ENCODE data around the gene PDE11A. TPM values are rescaled to one million over a fixed set of nuclear protein-coding genes. Genes with fewer than 3 reads are reported as not detected.

The PDE11A gene
- total and polyA plus RNA-seq, 12 donors, result 0.26 to 2.9 (median 0.58) TPM

DNA sequence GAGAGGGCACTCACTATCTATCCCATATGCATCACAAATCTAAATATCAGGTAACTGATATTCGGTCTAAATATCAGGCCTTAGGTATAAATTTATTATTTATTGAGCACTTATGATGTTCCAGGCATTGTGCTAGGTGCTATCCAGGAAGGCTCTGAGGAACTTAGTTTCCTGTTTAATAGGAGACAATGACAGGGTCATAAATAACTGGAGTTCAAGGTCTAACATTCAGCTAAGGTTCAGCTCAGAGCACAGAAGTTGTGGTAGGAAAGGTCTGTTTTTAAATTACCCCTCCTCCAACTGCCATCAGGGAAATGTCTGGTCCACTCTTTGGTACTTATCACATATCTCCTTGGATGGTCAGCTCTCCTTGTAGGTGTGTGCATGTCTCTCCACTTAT is 486.4 kb downstream of the PDE11A start:
- H3K9me3 ChIP-seq (replicated peaks in 1 of 3), result no peaks in the 10 kb centered on the region
- no peak for DNase-seq
- H3K4me3 ChIP-seq, result no peak overlapping the region
- no peak overlapping the region for H3K27ac ChIP-seq
- intact Hi-C loops (cut with DNase I), result no loop called here
- H3K4me1 ChIP-seq (replicated peaks in 1 of 2), result no peaks in the 10 kb centered on the region
- 63 to 100% (median 77%) methylated on average over 1 of the region's 1 CpG for WGBS, 4 donors
- no peaks in the 10 kb centered on the region for H3K36me3 ChIP-seq (replicated peaks in 1 of 2)
- H3K27me3 ChIP-seq, result no peaks in the 10 kb centered on the region
- TF ChIP-seq, protein P1, sequence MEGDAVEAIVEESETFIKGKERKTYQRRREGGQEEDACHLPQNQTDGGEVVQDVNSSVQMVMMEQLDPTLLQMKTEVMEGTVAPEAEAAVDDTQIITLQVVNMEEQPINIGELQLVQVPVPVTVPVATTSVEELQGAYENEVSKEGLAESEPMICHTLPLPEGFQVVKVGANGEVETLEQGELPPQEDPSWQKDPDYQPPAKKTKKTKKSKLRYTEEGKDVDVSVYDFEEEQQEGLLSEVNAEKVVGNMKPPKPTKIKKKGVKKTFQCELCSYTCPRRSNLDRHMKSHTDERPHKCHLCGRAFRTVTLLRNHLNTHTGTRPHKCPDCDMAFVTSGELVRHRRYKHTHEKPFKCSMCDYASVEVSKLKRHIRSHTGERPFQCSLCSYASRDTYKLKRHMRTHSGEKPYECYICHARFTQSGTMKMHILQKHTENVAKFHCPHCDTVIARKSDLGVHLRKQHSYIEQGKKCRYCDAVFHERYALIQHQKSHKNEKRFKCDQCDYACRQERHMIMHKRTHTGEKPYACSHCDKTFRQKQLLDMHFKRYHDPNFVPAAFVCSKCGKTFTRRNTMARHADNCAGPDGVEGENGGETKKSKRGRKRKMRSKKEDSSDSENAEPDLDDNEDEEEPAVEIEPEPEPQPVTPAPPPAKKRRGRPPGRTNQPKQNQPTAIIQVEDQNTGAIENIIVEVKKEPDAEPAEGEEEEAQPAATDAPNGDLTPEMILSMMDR (IDR thresholded peaks at IDR 0.05), result no peak
- no peak for TF ChIP-seq POLR2A (IDR thresholded peaks at IDR 0.05)

DNA sequence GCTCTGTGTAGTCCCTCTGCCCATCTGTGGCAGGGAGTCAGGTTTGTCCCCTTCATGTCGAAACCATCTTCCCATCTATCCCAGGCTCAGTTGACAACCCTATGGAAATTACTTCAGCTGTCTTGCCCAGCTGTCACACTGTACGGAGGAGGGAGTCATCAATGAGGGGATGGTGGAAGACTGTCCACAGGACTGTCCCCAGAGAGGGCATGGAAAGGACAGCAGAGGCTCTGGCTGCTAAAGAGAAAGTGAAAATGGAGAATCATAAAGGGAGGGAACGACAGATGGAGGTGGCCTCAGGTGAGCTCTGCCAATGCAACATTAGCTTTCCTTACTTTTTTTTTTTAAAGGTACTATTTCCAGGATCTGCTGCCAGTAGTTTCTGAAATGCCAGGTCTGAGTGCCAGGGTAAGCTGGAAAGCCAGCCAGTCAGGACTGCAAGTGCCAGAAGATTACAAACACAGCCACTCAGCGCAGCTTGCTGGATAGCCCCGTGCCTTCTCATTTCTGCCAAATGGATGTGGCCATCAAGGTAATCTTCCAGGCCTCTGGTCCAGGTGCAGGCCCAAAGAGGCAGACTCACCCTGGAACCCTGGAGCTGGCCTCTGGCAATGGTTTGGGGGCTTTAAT is 487.2 kb downstream of the PDE11A start:
- DNase-seq, result no peak
- intact Hi-C loops (cut with DNase I), result no loop called here
- Histone ChIP-seq H3K27ac (no peak overlapping the region), H3K9me3 (replicated peaks in 1 of 3) (no peaks in the 10 kb centered on the region), H3K4me1 (replicated peaks in 1 of 2) (no peaks in the 10 kb centered on the region), H3K27me3 (no peaks in the 10 kb centered on the region), H3K4me3 (no peak overlapping the region), H3K36me3 (replicated peaks in 1 of 2) (no peaks in the 10 kb centered on the region)
- WGBS, 4 donors, result 90 to 100% (median 93%) methylated on average over 4 to 5 of the region's 5 CpGs
- TF ChIP-seq, protein P1 (IDR thresholded peaks at IDR 0.05), result no peak
- no peak for TF ChIP-seq POLR2A (IDR thresholded peaks at IDR 0.05)

DNA sequence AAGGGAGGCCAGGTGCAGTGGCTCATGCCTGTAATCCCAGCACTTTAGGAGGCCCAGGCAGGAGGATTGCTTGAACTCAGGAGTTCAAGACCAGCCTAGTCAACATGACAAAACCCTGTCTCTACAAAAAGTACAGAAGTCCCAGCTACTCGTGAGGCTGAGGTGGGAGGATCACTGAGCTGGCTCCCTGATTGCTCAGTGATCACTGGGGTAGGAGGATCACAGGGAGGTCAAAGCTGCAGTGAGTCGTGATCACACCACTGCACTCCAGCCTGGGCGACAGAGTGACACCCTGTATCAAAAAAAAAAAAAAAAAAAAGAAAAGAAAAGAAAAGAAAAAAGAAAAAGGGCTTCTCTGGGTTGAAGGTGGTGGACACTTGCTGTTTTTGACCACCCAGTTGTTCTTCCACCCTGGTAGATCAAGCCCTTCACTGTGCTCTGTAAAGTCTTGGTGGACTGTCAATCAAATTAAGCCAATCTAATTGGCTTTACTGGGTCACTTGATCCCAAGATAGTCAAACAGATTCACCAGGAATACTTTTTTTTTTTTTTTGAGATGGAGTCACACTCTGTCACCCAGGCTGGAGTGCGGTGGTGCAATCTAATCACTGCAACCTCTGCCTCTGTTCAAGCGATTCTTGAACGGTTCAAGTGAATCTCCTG is 488.4 kb downstream of the PDE11A start:
- Histone ChIP-seq H3K36me3 (replicated peaks in 1 of 2) (no peaks in the 10 kb centered on the region), H3K27me3 (no peaks in the 10 kb centered on the region), H3K4me1 (replicated peaks in 1 of 2) (no peaks in the 10 kb centered on the region), H3K4me3 (no peak overlapping the region), H3K27ac (no peak overlapping the region), H3K9me3 (replicated peaks in 1 of 3) (no peaks in the 10 kb centered on the region)
- WGBS, 4 donors, result 87 to 95% (median 89%) methylated on average over 5 to 6 of the region's 6 CpGs
- TF ChIP-seq POLR2A (IDR thresholded peaks at IDR 0.05), result no peak
- TF ChIP-seq, protein P1 (IDR thresholded peaks at IDR 0.05), result no peak
- intact Hi-C loops (cut with DNase I), result no loop called here
- DNase-seq, result no peak

DNA sequence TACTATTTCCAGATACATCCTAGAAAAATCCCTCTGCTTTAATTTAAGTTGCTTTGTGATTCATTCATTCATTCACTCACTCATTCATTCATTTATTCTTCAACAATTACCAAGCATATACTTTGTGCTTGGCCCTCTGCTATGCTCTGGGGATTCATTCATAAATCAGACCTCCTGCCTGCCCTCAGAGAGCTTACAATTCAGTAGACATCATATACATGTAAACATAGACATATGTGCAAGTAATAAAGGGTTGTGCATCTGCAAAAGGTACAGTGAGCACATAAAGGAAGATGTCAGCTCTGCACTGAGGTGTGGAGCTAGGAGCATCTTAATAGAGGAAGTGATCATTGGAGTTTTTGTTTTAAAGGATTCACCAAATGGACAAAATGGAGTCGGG is 490.6 kb downstream of the PDE11A start:
- WGBS, 4 donors, result 67 to 96% (median 90%) methylated on average over 1 of the region's 1 CpG
- no peaks in the 10 kb centered on the region for H3K4me1 ChIP-seq (replicated peaks in 1 of 2)
- no peak overlapping the region for H3K4me3 ChIP-seq
- TF ChIP-seq, protein P1 (IDR thresholded peaks at IDR 0.05), result no peak
- no peak for TF ChIP-seq POLR2A (IDR thresholded peaks at IDR 0.05)
- no peaks in the 10 kb centered on the region for H3K36me3 ChIP-seq (replicated peaks in 1 of 2)
- no peak overlapping the region for H3K27ac ChIP-seq
- DNase-seq, result no peak
- no peaks in the 10 kb centered on the region for H3K27me3 ChIP-seq
- H3K9me3 ChIP-seq (replicated peaks in 1 of 3), result no peaks in the 10 kb centered on the region
- intact Hi-C loops (cut with DNase I), result no loop called here

All from adrenal gland (tissue), 12 donors.